ENCODE data around the gene LHFPL2.
A peak's percentile ranks its signal among the peaks of the same experiment; 100 is the strongest.

GRCh38 chr5:78633700-78634099, 14.9 kb downstream of the LHFPL2 start:
- TF ChIP-seq POLR2A (IDR thresholded peaks at IDR 0.05): no peak
- TF ChIP-seq, protein P1, sequence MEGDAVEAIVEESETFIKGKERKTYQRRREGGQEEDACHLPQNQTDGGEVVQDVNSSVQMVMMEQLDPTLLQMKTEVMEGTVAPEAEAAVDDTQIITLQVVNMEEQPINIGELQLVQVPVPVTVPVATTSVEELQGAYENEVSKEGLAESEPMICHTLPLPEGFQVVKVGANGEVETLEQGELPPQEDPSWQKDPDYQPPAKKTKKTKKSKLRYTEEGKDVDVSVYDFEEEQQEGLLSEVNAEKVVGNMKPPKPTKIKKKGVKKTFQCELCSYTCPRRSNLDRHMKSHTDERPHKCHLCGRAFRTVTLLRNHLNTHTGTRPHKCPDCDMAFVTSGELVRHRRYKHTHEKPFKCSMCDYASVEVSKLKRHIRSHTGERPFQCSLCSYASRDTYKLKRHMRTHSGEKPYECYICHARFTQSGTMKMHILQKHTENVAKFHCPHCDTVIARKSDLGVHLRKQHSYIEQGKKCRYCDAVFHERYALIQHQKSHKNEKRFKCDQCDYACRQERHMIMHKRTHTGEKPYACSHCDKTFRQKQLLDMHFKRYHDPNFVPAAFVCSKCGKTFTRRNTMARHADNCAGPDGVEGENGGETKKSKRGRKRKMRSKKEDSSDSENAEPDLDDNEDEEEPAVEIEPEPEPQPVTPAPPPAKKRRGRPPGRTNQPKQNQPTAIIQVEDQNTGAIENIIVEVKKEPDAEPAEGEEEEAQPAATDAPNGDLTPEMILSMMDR (IDR thresholded peaks at IDR 0.05): no peak
- peak; percentile 15 for TF ChIP-seq POLR2AphosphoS5 (IDR thresholded peaks at IDR 0.05)

Data from prostate gland (tissue), 2 donors.